Left renal cortex interstitium (tissue), 4 donors: ENCODE measurements around the gene ZNF652. TPM values are rescaled to one million over a fixed set of nuclear protein-coding genes. Genes with fewer than 3 reads are reported as not detected.
A peak's percentile ranks its signal among the peaks of the same experiment; 100 is the strongest.
"Not testable (repeated sequence)": the region's sequence is repeated elsewhere in the genome, so short reads cannot be mapped to it uniquely, and the experiment has no call there.

ENCODE experiments used
- DNase-seq, 4 donors: peaks; one replicate each; pipeline ENCODE4 v3.0.0-alpha.2; 2013; ENCODE audit warnings: low read depth in 4 of 4, low spot score in 2 of 4, missing footprints in 1 of 4
- polyA plus RNA-seq, 4 donors: library from polyadenylated mRNA; unstranded; fragments of 120-200 nt; gene quantifications; one replicate each; pipeline ENCODE4 v1.2.1, GENCODE V29; 2013; ENCODE audit not compliant: insufficient read length in 4 of 4

Gene ZNF652
- polyA plus RNA-seq, 4 donors, result 21.7 to 31.1 (median 26.1) TPM

DNA sequence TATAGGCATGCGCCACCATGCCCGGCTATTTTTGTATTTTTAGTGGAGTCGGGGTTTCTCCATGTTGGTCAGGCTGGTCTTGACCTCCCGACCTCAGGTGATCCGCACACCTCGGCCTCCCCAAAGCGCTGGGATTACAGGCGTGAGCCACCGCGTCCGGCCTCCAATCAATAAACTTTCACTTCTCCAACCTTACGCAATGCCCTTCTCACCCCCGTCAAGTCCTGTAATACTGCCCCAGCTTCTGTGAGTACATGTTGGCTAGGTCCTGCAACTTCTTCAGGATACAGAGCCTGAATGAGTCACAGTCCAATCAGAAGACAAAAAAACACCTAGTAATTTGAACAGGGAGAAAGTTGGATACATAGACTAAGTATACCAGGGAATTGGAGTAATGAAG lies 84.4 kb downstream of the ZNF652 start:
- no peak for DNase-seq

DNA sequence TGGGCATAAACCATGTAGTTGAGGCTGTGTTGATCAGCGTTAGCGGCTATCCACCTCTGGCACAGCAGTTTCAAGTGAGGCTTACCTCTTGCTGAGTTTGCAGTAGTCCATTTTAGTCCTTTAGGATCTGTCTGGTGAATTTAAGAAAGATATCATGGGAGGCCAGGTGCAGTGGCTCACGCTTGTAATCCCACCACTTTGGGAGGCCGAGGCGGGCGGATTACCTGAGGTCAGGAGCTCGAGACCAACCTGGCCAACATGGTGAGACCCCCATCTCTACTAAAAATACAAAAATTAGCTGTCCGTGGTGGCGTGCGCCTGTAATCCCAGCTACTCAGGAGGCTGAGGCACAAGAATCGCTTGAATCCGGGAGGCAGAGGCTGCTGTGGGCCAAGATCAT lies 86.1 kb downstream of the ZNF652 start:
- not testable (repeated sequence) for DNase-seq

DNA sequence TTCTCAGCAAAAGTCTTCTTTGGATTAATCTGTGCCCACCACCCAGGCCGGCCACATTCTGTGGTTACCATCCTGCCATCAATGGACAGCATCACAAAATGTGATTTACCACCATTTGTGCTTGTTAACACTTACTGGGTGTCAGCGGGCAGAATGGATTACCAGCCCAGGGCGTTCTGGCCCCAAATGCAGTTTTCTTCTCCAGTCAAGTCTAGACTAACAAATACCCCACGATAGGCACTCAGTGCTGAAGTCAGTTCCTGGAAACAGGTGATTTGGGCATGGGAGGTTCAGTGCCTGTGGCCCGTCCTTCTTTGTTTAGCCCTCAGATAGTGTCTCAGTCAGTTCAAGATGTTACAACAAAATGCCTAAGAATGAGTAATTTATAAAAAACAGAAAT lies 92.7 kb downstream of the ZNF652 start:
- no peak for DNase-seq

DNA sequence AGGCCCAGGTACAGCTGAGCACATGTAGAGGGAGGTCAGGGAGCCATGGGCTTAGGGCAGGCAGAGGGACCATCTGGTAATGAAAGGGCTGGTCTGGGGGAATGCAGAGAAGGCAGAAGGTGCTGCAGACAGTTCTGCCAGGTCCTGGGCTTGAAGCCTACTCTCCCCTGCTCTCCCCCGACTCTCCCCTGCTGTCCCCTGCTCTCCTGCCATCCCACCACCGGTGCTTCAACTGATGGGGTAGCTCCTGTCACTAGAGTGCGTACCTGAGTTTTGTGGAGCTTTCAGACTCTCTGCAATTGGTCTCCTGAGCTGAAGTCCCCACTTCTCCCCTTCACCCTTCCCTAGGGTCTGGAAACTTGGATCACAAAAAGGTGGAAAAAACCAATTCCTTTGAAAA lies 94.1 kb downstream of the ZNF652 start:
- no peak for DNase-seq

DNA sequence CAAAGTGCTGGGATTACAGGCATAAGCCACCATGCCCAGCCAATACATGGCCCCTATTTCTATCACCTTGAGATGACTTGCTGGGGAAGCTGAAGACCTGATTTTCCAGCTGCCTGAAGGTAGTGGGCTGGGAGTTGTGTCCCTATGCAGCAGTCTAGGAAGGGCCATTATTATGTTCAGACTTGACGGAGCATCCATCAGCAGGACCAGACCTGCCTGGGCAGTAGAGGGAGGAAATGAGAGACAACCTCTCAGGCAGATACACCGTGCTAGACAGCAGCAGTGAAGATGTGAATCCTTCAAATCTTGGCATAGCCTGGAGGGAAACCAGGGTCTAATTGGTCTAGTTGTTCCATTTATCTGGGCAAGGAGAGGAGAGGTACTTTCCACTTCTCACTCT lies 95.8 kb downstream of the ZNF652 start:
- no peak for DNase-seq

DNA sequence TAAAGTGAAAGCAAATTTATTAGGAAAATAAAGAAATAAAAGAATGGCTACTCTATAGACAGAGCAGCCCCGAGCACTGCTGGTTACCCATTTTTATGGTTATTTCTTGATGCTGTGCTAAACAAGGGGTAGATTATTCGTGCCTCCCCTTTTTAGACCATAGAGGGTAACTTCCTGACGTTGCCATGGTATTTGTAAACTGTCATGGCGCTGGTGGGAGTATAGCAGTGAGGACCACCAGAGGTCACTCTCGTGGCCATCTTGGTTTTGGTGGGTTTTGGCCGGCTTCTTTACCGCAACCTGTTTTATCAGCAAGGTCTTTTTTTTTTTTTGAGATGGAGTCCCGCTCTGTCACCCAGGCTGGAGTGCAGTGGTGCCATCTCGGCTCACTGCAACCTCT lies 100.5 kb downstream of the ZNF652 start:
- DNase-seq, result not testable (repeated sequence)

DNA sequence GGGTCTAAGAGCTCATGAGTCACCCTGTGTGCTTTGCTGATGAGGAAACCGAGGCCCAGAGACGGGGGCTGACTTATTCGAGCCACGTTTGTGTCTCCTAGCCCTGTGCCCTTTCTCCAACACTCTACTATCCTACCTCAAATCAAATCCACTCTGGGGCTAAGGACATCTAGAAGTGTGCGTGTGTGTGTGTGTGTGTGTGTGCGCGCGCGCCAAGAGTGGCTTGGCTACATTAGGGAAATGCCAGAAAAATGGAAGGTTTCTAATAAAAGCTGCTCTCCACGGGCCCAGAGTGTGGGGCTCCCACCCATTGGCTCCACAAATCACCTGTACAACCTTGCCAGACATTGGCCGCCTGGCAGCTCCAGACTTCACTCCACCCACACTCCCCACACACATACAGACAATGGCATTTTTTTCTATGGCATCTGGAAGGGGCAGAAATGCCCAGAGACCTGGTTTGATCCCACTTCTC lies 101.2 kb downstream of the ZNF652 start:
- DNase-seq, result no peak

DNA sequence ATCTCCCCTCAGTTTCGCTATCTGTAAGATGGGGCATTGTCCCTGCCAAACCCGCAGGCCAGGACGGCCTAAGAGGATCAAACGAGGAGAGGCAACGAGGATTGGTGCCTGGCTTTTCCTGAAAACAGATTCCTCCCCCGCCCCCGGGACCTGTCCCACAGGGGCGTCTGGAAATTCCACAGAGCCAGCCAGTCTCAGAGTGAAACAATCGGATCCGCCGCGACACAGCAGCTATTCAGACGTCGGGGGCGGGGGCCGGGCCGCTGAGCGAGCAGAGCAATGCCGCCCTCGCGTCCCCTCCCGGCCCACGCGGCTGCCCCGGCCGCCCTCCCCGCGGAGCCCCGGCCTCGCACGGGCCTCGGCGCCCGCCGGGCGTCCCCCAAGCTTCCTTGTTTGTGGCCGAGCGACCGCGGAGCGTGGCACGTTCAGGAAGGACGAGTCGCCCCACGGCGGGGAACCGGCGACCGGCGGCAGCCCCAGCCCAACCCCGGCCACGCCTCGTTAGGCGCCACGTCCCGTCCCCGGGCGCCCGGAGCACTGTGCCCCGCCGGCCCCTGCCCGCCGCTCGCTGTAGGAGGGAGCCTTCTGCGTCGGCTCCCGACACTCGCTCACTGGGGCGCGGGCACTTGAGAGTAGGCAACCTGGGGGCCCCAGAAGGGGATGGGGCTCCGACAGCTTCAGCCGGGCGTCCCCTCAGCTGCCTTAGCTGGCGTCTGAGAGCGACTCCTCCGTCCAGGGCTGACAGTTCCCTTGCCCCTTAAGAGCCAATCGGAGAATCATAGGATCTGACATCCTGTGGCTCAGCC lies 101.8 kb downstream of the ZNF652 start:
- peak in 1 of 4 donors; percentile 38 for DNase-seq

DNA sequence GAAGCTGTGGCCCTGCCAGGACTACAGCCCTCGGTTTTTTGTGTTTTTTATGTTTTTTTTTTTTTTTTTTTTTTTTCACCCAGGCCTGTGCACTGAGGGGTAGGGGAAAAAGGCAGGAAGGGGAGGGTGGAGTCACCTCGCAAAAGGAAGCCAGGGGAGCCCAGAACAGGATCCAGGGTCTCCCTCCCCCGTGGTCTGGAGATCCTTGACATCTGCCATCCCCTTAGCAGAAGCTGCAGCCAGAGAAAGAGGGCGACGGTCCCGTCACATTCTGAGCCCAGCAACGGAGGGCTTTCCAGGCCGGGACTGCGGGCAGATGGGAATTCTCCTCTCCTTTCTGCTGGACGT lies 102.4 kb downstream of the ZNF652 start:
- DNase-seq, result no peak

DNA sequence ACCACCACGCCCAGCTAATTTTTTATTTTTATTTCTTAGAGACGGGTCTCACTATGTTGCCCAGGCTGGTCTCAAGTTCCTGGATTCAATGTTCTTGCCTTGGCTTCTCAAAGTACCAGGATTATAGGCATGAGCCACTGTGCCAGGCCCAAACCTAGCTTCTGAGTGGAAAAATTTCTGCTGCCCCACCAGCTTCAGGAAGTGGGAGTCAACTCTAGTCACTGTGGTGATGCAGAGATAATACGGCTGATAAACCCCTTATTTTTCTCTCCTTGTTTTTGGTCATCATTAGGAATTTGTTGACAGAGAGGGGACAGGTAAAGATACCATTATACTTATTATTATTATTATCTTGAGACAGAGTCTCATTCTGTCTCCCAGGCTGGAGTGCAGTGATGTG lies 103.7 kb downstream of the ZNF652 start:
- DNase-seq, result no peak

DNA sequence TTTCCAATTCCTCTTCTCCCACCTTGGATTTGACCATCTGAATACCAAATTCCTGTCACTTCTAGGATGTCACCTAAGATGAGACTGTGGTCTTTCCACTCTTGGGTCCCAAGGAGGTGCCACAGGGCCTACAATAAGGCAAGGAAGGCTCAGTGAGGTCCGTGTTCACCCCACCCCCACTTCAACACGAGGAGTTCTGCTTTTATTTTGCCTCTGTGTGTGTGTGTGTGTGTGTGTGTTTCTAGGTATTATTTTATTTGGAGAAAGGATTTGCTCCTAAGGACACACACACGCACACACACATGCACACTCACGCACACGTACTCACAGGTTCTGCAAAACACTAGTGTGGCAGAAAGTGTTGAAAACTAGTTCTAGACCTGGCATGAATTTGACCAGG lies 106.9 kb downstream of the ZNF652 start:
- no peak for DNase-seq

DNA sequence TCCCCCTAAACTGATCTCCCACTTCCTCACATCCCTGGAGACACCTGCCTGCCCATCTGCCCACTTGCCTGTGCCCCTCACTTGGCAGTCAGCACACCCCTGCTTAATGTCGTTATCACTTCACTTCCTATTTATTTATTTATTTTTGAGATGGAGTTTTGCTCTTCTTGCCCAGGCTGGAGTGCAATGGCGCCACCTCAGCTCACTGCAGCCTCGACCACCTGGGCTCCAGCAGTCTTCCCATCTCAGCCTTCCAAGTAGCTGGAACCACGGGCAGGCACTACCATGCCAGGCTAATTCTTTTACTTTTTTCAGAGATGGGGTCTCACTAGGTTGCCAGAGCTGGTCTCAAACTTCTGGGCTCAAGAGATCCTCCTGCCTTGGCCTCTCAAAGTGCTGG lies 108.0 kb downstream of the ZNF652 start:
- DNase-seq, result no peak

DNA sequence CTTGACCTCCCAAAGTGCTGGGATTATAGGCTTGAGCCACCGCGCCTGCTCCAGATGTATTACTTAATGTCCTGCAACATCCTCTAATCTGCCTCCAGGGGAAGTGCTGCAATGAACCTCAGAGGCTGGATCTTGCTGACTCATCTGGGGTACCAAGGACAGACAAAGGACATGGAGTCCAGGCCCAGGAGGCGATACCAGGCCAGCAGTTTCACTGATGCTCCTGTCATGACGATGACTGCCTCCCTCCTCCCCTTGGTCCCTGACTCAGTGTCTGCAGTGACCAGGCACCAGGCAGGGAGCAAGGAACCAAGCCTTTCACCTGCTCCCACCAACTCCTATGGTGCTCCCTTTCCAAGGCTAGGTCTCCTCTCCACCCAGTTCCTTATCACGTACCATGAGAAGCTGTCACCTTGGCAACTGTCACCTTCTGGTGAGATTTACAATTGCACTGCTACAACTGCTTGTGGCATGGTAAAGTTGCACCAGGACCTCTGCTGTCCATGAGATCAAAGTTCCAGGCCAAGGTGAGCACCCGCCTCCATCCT lies 109.8 kb downstream of the ZNF652 start:
- no peak for DNase-seq

DNA sequence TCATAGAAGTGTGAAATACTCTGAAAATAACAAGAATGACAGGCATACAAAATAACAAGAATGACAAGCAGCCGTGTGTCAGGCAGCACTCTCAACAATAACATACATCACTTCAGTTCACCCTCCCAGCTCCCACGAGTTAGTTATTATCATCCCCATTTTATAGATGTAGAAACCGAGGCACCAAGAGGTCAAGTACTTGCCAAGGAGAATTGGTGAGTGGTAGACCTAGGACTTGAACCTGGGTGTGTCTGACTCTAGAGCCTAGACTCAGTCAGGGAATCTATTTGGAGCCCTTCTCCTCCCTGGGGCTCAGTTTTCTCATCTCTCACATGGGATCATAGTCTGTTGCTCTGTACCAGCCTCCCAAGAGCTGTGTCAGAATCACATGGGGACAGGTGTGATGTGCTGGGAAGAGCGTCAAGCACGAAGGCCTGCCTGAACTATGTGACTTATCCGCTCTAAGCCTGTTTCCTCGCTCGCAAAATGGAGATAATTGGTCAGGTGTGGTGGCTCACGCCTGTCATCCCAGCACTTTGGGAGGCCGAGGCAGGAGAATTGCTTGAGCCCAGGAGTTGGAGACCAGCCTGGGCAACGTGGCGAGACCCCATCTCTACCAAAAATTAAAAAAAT lies 112.0 kb downstream of the ZNF652 start:
- no peak for DNase-seq

DNA sequence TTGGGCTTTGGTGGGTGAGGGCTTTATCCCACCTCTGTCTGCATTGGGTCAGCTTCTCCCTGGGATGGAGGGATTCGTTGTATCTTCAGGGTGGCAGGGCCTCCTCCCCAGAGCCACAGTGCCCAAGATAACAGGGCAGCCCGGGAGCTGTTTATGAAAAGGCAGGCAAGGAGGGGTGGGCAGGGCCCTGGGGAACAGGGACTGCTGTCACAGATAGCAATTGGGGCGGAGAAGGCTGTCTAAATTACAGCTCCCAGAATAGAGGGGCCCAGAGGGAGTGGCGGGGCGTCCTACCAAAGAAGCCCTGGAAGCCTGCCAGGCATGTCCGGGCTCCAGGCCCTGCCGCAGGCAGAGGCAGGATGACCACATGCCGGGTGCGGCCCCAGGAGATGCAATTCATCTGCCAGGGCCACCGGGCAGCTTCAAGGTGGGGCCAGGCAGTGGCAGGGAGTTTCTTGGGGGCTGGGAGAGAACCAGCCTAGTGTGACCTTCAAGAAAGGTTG lies 112.7 kb downstream of the ZNF652 start:
- DNase-seq, result no peak

DNA sequence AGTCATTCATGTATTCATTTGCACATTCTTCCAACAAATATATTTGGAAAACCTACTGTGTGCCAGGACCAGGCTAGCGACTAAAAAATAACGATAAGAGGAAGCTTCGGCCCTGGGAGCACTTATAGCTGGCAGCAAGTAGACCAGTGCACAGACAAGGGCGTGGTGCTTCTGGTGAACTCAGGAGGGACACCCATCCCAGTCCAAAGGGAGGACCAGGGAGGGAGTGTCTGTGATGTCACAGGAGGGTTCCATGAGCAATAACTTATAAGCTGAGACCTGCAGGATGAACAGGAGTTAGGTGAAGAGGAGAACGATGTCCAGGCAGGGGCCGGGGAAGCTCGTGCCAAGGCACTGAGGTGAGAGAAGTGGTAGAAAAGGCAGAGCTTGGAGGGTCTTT lies 114.1 kb downstream of the ZNF652 start:
- DNase-seq, result no peak

DNA sequence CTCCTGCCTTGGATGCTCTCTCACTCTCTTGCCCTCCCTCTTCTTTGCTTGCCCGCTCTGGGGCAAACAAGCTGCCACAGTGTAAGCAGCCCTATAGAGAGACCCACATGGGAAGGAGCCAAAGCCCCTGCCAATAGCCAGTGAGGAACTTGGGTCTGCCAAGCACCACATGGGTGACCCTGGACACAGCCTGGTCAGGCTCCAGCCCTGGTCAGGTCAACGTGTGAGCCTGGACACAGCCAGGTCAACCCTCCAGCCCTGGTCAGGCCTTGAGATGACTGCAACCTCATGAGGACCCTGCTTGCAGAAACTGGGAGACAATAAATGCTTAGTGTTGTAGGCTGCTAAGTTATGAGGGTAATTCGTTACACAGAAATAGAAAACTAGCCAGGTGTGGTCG lies 117.2 kb downstream of the ZNF652 start:
- no peak for DNase-seq

Other genes starting within 250 kb of the ZNF652 start
- gene B4GALNT2, start 229.5 kb downstream of the ZNF652 start, polyA plus RNA-seq, result 1 to 10 TPM in 2 of 4 donors, under 1 TPM in 2; 0.48 to 2.0 (median 1.1) TPM
- 1 to 10 TPM; 1.4 to 1.8 (median 1.6) TPM for gene GNGT2, start 151.7 kb downstream of the ZNF652 start, polyA plus RNA-seq
- 1 to 10 TPM; 5.1 to 6.1 (median 5.4) TPM for gene ABI3, start 151.5 kb downstream of the ZNF652 start, polyA plus RNA-seq
- 1 to 10 TPM; 1.4 to 2.8 (median 2.1) TPM for gene PHOSPHO1, start 131.5 kb downstream of the ZNF652 start, polyA plus RNA-seq
- gene PHB1, start 52.6 kb upstream of the ZNF652 start, polyA plus RNA-seq, result 100 to 1,000 TPM; 226 to 262 (median 238) TPM
- 1 to 10 TPM; 3.6 to 8.9 (median 6.6) TPM for gene NGFR, start 133.0 kb upstream of the ZNF652 start, polyA plus RNA-seq
- 1 to 10 TPM in 3 of 4 donors, under 1 TPM in 1; 0.87 to 1.7 (median 1.4) TPM for gene NXPH3, start 213.6 kb upstream of the ZNF652 start, polyA plus RNA-seq